HuH-7.5 (cell line): Measurements from ENCODE around the gene FERD3L.

ENCODE experiments used
- DNase-seq: peaks from one replicate; pipeline ENCODE4 v3.0.0; 2011; ENCODE audit warnings: low spot score

The FERD3L gene

DNA sequence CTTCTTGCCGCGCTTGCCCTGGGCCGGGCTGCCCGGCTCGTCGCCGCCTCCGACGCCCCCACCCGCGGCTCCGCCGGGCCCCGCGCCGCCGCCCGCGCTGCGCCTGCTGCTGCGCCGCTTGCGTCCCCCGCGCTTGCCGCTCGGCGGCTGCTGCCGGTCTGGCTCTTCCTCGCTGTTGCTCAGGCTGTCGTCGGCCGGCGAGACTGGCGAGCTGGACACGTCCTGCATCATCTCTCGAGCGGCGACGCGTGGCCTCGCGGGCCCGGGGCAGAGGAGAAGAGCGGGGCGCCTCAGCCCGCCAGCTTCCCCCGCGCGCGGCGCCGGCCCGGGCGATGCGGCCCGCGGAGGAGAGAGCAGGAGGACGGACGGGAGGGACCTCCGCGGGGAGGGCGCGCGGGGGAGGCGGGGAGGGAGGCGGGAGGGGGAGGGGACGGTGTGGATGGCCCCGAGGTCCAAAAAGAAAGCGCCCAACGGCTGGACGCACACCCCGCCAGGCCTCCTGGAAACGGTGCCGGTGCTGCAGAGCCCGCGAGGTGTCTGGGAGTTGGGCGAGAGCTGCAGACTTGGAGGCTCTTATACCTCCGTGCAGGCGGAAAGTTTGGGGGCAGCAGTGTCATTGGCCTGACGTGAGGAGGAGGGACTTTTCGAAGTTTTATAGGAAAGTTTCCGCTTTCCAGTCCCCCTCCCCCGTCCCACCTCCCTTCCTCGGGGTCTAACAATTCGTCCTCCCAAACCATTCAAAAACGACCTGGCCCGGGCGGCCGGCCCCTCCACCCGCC lies 27.9 kb downstream of the FERD3L start, which contains the start of gene TWIST1:
TWIST1 (minus strand) TSS at position 546 of the 779 bp plus-strand sequence; CDS start at position 231, 315 bp downstream.
- DNase-seq: no peak

DNA sequence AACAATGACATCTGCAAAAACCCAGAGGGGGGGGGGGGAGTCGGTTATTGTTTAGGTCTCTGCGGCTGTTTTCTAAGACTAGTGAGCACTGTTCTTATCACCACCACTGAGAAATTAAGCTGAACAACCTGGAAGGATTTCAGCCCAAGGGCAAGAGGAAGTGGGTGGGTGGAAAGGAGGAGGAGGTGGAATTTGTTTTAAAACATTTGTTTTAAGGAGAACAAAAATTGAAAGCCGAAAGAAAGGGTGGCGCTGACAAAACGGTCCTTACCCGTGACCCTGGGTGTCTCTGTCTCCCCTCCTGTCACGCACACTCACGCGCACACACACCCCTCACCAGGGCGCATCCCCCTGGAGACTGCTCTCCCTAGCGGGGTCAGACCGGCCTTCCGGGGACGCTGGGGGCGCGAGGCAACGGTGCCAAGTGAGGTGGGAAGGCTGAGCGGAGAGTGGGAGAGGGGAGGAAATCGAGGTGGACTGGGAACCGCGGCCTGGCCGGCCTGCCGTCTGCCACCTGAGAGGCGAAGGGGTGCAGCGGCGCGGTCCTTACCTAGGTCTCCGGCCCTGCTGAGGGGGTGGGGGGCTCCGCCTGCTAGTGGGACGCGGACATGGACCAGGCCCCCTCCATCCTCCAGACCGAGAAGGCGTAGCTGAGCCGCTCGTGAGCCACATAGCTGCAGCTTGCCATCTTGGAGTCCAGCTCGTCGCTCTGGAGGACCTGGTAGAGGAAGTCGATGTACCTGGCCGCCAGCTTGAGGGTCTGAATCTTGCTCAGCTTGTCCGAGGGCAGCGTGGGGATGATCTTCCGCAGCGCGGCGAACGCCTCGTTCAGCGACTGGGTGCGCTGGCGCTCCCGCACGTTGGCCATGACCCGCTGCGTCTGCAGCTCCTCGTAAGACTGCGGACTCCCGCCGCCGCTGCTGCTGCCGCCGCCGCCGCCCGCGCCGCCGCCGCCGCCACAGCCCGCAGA lies 28.8 kb downstream of the FERD3L start:
- peak; percentile 41 for DNase-seq

DNA sequence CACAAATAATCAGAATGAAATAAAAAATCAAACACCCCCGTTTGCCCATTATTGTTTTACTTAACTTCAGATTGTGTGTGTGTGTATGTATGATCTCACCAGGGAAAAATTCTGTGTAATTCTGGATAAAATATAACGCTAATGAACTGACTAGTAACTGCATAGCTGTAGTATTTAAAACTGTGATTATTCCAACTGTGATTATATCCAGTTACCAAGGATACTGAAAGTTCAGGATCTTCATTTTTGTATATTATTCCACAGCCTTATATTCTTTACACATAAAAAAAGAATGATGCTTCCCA lies 30.7 kb downstream of the FERD3L start:
- DNase-seq: no peak

DNA sequence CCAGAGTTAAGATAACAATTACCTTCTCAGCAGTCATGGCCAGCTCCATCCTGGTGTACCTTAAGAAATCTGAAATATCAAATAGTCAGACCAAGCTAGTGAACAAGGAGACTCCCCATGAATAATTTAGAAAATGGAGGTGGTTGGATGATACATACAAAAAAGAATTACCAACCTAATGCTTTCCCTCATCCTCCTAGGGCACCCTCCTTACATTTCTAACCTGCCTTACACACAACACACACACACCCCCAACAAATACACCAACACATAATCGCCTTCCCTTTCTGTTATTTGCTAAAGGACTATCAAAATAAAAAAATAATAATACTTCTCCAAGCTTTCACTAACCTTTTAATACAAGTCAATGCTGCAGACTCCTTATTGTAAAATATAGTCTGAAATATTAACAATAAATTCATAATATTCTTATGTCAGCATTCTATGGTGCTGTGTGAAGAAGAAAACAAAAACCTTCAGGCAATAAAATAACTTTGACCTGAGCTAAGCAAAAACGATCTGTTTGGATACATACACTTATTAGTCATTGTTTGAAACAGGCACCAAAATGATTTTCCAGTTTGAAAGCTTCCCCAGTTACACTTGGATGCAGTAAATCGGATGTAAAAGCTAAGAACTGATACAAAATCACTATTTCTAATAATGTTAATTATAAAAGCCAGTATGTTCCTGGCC lies 31.2 kb downstream of the FERD3L start:
- no peak for DNase-seq

DNA sequence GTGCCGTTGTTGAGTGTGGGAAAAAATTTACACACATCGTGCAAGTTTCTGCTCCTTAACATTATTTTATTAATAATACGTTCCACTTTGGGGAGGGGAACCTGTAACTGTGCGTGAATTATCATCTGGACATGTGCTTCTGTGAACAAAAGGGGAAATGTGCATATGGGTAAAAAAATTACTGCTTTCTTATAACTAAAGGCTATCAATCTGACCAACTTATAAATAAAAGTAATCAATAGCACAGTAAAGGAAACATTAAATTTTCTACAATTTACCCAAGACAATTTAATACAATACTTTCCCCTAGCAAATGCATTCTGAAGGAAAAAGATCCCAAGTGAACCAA lies 32.2 kb downstream of the FERD3L start:
- DNase-seq: no peak

DNA sequence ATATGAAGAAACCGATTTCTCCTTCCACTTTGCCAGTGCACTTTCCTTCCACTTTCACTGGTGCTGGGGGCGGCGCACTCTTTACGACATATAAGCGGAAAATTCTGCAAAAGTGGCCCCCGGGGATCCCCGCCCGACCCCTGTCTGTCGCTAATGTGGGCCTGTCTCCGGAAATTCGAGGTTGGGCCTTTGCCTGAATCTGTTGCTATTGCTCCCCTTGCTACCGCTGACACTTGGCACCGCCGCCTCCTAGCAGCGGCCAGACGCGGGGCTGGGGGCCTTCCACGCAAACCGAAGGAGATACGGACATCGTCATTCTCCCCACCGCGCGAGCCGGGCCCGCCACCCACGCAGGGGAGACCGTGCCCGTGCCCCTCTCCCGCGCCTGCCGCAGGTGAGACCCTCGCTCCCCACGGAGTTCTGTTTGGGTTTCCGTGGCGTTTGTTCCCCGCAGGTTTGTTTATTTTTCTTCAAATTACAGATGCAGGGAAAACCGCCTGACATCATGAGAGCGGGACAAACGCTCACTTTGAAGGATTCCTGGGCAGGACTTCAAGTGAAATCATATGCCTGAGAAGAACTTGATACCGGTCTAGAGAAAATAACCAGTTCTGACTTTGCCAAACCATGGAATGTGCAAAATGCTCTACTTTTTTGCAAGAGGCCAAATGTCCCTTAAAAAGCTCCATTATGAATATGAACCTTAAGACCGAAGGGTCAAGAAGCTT lies 32.8 kb downstream of the FERD3L start:
- no peak for DNase-seq

DNA sequence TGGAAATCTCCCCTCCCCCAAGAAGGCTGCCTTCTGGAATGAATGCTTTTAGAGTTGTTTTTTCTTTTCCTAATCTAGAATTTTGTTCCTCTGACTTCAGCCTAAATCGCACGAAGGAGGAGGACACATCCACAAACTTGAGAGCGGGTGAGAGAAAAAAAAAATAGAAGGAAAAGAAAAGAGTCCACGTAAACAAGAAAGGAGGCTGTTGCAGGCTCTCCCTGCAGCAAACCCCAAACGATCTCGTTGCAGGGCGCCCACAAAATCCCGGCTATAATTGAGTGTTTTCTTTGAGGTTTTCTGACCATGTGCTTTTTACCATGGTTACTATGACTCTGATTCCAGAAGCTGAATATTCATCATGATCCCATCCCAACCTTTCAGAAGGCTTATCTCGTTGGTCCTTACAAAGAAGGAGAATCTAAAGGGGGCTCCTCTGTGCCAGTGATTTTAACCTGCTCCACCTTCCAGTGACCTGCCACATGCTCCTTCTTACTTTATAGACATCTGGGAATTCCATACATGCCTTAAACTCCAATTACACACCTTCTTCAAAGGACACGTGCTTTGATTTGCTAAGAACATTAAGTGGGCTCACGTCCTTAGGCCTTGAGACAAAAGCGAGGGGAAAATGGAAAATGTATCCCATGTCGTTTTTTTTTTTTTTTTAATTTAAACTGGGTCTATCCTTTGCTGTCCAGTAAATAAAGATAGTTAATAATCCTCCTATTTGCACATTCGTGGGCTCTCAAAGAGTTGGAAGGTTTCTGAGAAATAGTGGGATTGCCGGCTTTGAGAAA lies 33.5 kb downstream of the FERD3L start:
- no peak for DNase-seq

DNA sequence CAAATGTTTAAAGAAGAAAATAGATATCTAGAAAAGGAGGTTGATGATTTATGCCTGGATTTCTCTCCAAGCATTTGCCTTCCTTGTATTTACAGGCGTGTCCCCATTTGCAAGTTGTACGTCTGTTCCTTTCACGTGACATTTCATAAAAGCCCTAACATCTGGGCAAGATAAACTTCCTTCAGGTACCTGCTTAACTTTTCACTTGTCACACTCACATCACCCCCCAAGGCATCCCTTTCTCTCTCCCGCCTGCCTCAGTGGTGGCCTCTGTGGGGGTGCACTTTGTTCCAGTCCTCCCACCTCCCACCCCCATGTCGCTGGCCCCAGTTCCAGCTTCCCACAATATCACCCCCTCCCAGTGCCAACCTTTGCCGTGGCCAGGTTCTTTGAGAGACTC lies 34.4 kb downstream of the FERD3L start:
- DNase-seq: no peak

DNA sequence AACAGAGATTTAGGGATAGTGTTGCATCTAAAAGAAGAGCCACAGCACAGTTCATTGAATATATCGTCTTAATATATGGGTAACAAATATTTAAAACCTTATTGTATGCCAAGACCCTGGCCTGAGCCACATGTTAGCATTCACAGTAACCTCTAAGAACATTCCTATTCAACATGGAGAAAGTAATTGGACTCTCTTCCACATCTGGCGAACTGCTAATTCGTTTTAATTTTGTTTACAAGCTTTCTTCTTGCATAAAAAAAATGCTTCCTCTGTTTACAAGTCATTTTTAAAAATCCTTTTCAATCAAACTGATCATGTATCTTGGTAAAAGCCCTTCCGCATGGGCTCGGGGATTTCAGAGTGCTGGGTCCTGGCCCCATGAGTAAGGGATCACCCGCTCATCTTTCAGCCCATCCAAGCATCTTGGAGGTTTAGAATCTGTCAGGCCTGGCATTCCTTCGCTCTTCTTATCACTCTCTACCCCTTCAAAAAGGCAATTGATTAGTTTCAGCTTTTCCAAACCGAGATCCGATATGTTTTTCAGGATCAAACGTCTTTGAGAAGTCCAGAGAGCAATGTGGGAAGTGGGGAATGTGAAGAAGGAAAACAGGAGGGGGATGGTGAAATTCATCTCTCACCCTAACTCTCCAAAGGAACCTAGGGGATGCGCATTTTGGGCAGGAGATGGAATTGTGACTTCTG lies 35.0 kb downstream of the FERD3L start:
- DNase-seq: no peak

DNA sequence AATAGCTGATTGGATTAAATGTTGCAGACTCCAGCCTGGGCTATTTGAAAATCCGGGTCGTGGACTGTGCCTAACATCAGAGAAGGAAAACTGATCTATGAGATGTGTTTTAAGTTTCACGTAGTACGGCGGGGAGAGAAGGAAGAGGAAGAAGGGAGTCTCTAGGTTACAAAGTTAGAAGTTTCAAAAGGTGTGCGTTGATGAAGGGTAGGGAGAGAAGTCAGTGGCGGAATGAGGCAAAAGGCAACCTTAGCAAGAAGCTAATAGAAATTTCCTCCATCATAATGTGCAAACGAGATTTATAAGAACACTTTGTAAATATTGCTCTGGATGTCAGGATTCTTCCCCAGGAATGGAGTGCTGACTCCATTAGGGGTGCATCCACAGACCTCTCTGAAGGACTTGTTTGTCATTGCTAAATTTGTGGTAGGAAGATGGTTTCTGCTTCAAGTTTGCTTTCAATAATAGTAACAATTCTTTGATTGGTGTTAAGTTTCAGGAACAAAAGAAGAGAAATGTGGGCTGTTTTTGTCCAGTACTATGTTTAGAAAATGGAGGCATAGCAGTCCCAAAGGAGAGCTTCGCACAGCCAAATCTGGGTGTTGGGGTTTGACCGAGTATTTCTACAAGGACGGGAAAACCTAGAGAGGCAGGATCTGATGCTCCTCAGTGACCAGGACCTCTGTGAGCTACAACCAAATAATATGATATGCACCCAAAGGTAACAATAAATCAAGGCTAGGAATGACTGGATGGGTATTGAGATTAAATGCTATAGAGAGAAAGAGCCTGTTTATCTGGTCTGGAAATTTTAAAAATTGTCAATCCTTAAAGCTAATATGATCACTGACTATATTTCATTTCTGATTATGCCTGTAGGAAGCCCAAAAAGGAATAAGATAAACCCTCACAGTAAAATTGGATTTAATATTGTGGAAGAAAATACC lies 35.9 kb downstream of the FERD3L start:
- no peak for DNase-seq

DNA sequence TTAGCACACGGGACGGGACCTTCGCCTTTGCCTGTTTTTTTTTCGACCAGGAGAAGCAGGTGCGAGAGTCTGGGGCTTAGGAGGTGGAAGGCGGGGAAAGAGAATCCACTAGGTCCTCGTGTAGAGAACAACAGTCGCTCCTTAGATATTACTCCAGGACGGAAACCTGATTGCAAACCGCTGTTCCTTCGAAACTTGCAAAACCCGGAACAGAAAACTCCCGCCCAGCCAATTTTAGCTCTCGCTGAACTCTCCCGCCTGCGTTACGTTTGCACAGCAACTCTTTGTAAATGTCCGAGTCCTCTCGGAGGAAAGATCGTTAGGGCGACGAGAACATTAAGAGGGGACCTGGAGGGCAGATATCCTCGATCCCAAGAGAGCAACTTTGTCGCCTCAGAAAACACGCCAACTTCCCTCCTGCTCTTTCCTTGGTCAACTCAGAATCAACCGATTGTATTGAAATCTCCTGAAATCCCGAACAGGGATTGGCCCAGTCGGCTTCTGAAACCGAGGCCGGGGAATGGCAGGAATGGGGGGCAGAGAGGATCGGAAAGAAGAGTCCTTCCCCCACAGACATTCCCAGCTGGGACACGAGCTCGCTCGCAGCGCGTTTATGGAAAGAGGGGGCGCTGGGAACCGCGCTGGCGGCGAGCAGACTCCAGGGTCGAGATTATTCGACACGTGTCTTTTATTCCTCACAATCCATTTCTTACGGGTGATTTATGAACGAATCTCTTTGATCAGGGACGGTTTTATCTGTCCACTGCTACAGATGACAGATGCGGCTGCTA lies 37.7 kb downstream of the FERD3L start:
- no peak for DNase-seq

DNA sequence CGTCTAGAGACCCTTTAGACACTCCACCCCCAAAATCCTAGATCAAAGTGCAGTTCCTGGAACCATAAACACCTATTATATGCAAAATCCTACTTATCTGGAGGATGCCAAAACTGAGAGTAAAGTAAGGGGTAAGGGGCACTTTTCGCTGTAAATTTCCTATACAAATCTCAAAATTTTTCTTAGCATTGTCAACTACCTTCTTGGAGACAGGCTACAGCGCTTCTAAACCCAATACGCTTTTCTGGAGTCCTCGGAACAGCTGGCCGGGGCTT lies 38.2 kb downstream of the FERD3L start:
- DNase-seq: no peak

DNA sequence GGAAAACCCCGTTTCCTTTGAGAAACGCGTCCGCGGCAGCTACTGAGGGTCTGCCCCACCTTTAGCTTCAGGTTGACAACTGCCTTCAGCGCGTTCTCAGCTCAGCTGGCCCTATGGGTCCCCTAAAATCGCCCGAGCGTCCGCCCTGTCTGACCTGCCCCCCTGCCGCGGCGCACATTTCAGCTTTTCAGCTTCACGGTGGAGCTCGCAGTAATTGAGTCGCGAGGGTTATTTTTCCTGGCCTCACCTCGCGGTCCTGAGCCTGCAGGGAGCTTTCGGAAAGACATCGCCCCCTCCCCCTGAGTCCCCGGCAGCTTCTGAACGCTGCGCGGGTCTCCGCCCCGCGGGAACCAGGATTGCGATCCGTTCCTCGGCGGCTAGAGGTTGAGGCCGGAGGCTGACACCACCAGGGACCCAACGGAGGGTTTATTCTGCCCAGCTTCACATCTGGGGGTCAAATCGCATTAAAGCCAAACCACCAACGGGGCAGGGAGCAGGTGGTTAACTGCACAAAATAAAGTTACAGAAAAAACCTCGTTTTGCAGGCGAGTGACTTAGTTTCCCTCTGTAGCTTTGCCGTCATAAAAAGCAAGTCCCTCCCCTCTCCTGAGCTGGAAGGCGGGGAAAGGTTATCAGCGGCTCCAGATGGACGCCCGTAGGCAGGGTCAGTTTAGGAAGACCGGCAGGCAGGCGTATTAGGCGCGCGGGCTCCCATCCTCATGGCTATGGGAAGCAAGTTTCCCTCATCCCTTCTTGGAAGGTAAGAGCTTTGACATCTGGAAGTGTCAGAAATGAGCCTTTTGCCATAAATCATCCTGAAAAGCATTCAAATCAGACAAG lies 38.8 kb downstream of the FERD3L start:
- DNase-seq: no peak

DNA sequence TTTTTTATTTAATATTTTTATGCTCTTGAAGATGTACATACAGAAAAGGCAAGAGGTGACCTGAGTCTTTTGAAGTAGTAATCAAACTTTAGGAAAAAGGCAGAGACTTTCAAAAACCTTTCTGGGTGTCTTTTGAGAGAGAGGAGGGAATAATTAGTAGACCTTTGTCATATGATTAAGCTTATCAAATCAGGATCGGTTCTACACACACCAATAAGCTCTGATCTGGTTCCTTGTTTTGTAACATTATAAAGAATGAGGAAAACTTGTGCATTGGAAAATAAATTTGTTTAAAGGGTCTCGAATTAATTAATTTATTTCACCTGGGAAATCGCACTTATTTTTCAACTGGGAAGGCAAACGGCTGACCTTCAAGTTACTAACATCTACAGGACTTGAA lies 39.7 kb downstream of the FERD3L start:
- DNase-seq: no peak

DNA sequence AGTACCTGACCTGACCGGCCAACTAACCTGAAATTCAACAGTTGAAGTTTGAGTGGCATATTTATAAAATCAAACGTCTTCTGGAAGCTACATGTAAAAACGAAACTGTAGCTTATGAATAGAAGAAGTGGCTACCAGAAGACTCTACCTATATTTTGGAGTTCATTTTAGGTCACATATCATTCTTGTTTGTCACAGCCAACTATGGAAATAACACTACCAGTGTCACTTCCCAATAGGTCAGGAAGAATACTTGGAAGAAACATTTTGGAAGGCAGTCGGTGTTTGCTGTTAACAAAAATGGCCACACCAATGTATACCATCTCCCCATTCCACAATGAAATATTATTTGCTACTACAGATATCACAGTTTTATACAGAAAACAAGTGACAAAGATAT lies 40.4 kb downstream of the FERD3L start:
- no peak for DNase-seq

DNA sequence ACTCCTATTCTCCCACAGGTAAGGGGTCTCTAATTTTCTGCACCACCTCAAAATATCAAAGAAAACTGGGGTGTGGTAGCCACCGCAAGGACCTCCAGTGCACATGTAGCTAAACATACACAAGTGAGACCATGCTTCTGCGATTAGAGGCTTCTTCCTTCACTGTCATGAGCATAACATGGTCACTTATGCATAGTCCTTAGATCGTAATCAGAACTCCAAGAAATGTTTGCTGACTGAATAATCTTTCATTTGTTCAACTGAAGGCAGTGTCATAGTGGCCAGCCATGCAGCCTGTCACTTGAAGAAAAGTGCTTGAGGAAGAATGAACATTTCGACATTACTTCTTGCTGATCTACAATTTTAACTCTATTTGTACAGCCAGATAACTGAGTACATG lies 42.3 kb downstream of the FERD3L start:
- DNase-seq: no peak

DNA sequence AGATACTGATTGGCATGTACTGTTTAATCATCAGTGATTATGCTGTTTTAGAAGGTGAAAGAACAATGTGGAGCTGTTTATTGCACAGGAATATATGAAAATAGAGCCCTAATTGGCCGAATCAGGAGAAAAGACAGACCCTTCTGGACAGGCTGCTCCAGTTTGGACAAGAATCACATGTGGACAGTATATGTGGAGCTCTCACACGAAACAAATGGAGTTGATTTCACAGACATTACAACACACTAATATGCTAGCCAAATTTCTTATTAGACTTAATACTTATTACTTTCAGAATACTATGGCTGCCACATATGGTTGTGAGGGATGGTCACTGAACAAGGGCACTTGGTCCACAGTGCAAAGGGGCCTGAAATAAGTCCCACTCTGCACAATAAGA lies 43.3 kb downstream of the FERD3L start:
- no peak for DNase-seq

DNA sequence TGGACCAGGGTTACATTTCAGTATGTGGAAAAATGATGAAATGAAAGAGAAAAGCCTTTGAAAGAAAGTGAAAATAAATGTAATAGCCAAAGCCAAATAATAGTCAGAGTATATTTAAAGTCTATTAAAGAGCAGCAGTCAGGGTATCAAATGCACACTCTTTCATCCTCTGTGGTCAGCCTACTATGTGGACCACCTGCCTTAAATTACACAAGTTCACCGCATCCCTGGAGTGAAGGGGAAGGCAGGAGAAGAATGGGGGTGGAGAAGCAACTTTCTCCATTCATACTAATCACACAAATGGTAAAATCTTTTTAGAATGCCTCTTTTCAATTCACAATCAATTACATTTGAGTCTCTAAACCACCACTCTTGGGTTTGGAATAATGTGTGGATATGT lies 43.7 kb downstream of the FERD3L start:
- DNase-seq: no peak
